ENCODE data around the gene SERP2. TPM values are rescaled to one million over a fixed set of nuclear protein-coding genes. Genes with fewer than 3 reads are reported as not detected.
A peak's percentile ranks its signal among the peaks of the same experiment; 100 is the strongest.

The SERP2 gene
- total RNA-seq, 3 donors from 2014 or later = 3.3 to 6.0 (median 5.8) TPM

DNA sequence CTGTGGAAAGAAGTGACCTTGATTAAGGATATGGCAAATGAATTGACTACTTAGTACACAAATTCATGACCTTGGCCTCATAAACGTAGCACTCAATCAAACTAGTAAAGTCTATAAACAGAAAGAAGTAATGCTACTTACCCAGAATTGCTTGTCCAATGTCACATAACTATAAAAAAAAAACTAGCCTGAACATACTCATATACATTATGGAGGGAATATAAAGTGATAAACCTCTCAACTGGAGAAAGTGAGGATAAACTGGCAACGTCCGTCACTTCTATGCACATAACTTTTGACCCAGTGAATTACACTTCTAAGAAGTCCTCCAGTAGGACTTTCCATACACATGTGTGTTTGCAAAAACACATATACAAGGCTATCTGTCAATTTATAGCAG, 7.7 kb upstream of the SERP2 start:
- Histone ChIP-seq H3K4me1 (ENCODE audit: low read depth) (peaks cover 45% of the 10 kb centered on the region), H3K4me3 (no peak overlapping the region), H3K36me3 (ENCODE audit: low read depth) (peaks cover 5% of the 10 kb centered on the region), H3K9me3 (no peaks in the 10 kb centered on the region)
- no peak for DNase-seq
- TF ChIP-seq, protein P1, sequence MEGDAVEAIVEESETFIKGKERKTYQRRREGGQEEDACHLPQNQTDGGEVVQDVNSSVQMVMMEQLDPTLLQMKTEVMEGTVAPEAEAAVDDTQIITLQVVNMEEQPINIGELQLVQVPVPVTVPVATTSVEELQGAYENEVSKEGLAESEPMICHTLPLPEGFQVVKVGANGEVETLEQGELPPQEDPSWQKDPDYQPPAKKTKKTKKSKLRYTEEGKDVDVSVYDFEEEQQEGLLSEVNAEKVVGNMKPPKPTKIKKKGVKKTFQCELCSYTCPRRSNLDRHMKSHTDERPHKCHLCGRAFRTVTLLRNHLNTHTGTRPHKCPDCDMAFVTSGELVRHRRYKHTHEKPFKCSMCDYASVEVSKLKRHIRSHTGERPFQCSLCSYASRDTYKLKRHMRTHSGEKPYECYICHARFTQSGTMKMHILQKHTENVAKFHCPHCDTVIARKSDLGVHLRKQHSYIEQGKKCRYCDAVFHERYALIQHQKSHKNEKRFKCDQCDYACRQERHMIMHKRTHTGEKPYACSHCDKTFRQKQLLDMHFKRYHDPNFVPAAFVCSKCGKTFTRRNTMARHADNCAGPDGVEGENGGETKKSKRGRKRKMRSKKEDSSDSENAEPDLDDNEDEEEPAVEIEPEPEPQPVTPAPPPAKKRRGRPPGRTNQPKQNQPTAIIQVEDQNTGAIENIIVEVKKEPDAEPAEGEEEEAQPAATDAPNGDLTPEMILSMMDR (IDR thresholded peaks at IDR 0.05) = no peak
- peak; percentile 60 for ATAC-seq
- intact Hi-C loops (cut with DNase I, micrococcal nuclease) = loop anchor here in 1 of 2 donors (10.0 kb wide), 1 partner anchor 51 kb away; no protein-coding TSS in a partner anchor

DNA sequence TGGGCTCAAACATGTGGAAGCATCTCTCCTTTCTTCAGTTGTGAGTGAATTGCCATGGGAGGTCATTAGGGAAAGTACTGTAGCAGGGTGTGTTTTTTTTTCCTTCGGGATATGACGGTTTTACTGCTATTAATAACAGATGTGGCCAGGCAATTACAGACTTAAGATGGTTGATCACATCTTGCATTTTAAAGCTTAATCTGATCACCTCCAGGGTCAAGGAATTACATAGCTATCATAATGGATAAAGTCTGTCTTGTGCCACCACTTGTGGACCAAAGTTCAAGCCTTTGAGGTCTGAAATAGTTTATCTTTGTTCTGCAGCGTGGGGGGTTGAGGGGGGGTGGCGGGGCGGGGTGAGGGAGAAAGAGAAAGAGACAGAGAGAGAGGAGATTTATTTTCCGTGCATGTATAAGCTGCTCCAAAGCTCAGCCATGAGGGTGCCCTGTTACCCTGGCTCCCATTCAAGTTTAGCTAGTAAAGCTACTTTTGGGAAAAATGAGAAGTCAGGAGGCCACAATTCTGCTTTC, 5.5 kb upstream of the SERP2 start:
- ATAC-seq = peak; percentile 45
- DNase-seq = no peak
- H3K9me3 ChIP-seq = no peaks in the 10 kb centered on the region
- intact Hi-C loops (cut with DNase I, micrococcal nuclease) = loop anchor here in 1 of 2 donors (10.0 kb wide), 1 partner anchor 53 kb away; no protein-coding TSS in a partner anchor
- no peak overlapping the region for H3K4me3 ChIP-seq
- H3K36me3 ChIP-seq (ENCODE audit: low read depth) = peaks cover 5% of the 10 kb centered on the region
- peaks cover 47% of the 10 kb centered on the region for H3K4me1 ChIP-seq (ENCODE audit: low read depth)
- TF ChIP-seq, protein P1 (IDR thresholded peaks at IDR 0.05) = no peak

- TF ChIP-seq, protein P1 (IDR thresholded peaks at IDR 0.05) = no peak
- intact Hi-C loops (cut with DNase I, micrococcal nuclease) = loop anchor here in 1 of 2 donors (10.0 kb wide), 1 partner anchor 54 kb away; no protein-coding TSS in a partner anchor
These were observed 4.8 kb upstream of the SERP2 start for GRCh38 chr13:44368599-44369368.

DNA sequence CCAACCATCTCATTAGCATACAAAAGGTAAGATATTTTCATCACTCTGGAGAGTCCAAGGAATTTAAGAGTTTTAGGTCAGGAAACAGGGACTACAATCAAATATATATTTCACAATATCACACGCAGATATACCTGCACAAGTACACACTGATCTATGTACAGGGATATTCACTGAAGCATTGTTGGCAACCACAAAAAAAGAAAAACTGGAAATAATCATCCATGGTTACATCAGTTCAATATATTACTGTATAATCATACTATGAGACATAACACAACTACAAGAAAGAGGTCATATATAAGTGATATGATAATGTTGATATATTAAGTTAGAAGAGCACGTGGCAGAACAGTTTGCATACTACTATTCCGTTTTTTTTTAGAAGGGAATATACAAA, 2.2 kb upstream of the SERP2 start:
- Histone ChIP-seq H3K4me3 (no peak overlapping the region), H3K36me3 (ENCODE audit: low read depth) (no peaks in the 10 kb centered on the region), H3K9me3 (no peaks in the 10 kb centered on the region), H3K4me1 (ENCODE audit: low read depth) (peaks cover 31% of the 10 kb centered on the region)
- TF ChIP-seq, protein P1 (IDR thresholded peaks at IDR 0.05) = no peak
- ATAC-seq (no peak), DNase-seq (no peak)
- intact Hi-C loops (cut with DNase I, micrococcal nuclease) = no loop called here

More at GRCh38 chr13:44368599-44369368, 4.8 kb upstream of the SERP2 start:
- H3K4me1 ChIP-seq (ENCODE audit: low read depth) = peaks cover 49% of the 10 kb centered on the region
- ATAC-seq (peak; percentile 79), DNase-seq (peak in 1 of 3 donors; percentile 65)
- H3K9me3 ChIP-seq = no peaks in the 10 kb centered on the region
- no peak overlapping the region for H3K4me3 ChIP-seq
- H3K36me3 ChIP-seq (ENCODE audit: low read depth) = peaks cover 5% of the 10 kb centered on the region

DNA sequence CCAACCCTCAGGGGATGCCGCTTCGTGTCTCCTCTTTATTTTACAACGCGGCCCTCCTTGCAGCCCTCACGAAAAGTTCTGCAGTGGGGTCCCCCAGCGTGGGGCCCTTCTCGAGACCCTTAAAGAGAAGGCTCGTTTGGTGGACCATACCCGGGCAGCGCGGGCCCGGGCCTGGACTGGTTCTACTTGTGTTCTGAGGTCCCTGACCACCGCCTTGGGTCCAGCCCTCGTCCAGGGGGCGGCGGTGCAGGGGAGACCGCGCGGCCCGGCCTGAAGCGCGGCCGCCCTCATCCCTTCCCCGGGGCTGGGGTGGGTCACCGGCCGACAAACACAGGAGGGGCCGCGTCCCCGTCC, 400 bp upstream of the SERP2 start:
- intact Hi-C loops (cut with DNase I, micrococcal nuclease) = no loop called here
- peaks cover 18% of the 10 kb centered on the region for H3K4me1 ChIP-seq (ENCODE audit: low read depth)
- no peak for ATAC-seq
- H3K36me3 ChIP-seq (ENCODE audit: low read depth) = no peaks in the 10 kb centered on the region
- TF ChIP-seq, protein P1 (IDR thresholded peaks at IDR 0.05) = no peak
- H3K4me3 ChIP-seq = no peak overlapping the region
- no peak for DNase-seq
- no peaks in the 10 kb centered on the region for H3K9me3 ChIP-seq

All from mucosa of descending colon (tissue), 3 donors.